PFSK-1 (cell line): Measurements from ENCODE around the gene KIF12.

Experiments used
- POLR2AphosphoS5 ChIP-seq: IDR thresholded peaks from 2 replicates; pipeline ENCODE4 v1.6.1; 2012; ENCODE audit warnings: low read depth, mild to moderate bottlenecking, control low read depth, low read length, moderate library complexity
- SIN3A ChIP-seq: IDR thresholded peaks from 2 replicates; pipeline ENCODE4 v1.6.1; 2012; ENCODE audit warnings: mild to moderate bottlenecking, low read length, moderate library complexity, borderline replicate concordance; ENCODE audit not compliant: insufficient read depth
- TAF1 ChIP-seq: IDR thresholded peaks from 2 replicates; pipeline ENCODE4 v1.6.1; 2012; ENCODE audit warnings: low read length, control low read depth, borderline replicate concordance; ENCODE audit not compliant: insufficient read depth
- TF ChIP-seq, protein P1 (sequence below), 2 experiments: IDR thresholded peaks; 2 replicates each; pipeline versions ENCODE4 v1.6.1 to v1.8.0; 2011 to 2012; ENCODE audit warnings: low read depth in 2 of 2, low read length in 2 of 2, control low read depth in 1 of 2, inconsistent platforms in 1 of 2, mild to moderate bottlenecking in 1 of 2, moderate library complexity in 1 of 2; ENCODE audit not compliant: insufficient read depth in 1 of 2

DNA sequence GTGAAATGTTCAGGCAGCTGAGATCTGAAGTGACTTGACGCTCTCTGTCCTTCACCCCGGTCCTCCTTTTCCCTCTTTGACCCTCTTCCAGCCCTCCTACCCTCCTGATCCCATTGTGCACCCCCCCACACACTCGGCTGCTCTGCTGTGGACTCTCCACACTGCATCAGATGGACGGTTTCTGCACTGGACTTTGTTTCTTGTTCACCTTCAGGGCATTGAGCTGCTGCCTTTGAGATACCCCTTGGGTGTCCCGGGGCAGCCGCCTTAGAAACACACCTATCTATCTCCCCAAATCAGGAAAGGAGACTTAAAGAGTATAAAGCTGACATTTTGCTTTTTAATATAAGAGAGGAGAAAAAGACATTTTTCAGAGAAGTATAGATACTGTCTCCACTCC lies 48.4 kb downstream of the KIF12 start:
- TF ChIP-seq POLR2AphosphoS5 (no peak), TAF1 (no peak), SIN3A (no peak)
- TF ChIP-seq, protein P1, sequence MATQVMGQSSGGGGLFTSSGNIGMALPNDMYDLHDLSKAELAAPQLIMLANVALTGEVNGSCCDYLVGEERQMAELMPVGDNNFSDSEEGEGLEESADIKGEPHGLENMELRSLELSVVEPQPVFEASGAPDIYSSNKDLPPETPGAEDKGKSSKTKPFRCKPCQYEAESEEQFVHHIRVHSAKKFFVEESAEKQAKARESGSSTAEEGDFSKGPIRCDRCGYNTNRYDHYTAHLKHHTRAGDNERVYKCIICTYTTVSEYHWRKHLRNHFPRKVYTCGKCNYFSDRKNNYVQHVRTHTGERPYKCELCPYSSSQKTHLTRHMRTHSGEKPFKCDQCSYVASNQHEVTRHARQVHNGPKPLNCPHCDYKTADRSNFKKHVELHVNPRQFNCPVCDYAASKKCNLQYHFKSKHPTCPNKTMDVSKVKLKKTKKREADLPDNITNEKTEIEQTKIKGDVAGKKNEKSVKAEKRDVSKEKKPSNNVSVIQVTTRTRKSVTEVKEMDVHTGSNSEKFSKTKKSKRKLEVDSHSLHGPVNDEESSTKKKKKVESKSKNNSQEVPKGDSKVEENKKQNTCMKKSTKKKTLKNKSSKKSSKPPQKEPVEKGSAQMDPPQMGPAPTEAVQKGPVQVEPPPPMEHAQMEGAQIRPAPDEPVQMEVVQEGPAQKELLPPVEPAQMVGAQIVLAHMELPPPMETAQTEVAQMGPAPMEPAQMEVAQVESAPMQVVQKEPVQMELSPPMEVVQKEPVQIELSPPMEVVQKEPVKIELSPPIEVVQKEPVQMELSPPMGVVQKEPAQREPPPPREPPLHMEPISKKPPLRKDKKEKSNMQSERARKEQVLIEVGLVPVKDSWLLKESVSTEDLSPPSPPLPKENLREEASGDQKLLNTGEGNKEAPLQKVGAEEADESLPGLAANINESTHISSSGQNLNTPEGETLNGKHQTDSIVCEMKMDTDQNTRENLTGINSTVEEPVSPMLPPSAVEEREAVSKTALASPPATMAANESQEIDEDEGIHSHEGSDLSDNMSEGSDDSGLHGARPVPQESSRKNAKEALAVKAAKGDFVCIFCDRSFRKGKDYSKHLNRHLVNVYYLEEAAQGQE (IDR thresholded peaks at IDR 0.05; ENCODE audit: insufficient read depth in 1 of 2, low read depth in 2 of 2, low read length in 2 of 2) = no peak
